Nephron progenitor cell (in vitro differentiated cells): ENCODE data around the gene FAM78A.

Source experiments
- DNase-seq: peaks from one replicate; pipeline ENCODE4 v3.0.0; 2021
- H3K27ac Mint-ChIP-seq: 2 replicates; pipeline ENCODE4 v1.8.0; 2021; ENCODE audit warnings: mild to moderate bottlenecking, moderate library complexity, mixed read lengths
- H3K27me3 Mint-ChIP-seq: 2 replicates; pipeline ENCODE4 v1.8.0; 2021; ENCODE audit warnings: mild to moderate bottlenecking, low read depth, mixed read lengths; ENCODE audit not compliant: poor library complexity
- H3K36me3 Mint-ChIP-seq: 2 replicates; pipeline ENCODE4 v1.8.0; 2021; ENCODE audit warnings: low read depth, mixed read lengths
- H3K4me1 Mint-ChIP-seq: 2 replicates; pipeline ENCODE4 v1.8.0; 2021; ENCODE audit warnings: mixed read lengths
- H3K4me3 Mint-ChIP-seq: 2 replicates; pipeline ENCODE4 v1.8.0; 2021; ENCODE audit warnings: mild to moderate bottlenecking, moderate library complexity, mixed read lengths
- H3K9me3 Mint-ChIP-seq: 2 replicates; pipeline ENCODE4 v1.8.0; 2021; ENCODE audit warnings: mild to moderate bottlenecking, moderate library complexity, mixed read lengths
- CTCF ChIP-seq: fragments of 200-600 bp; sonication (generic); IDR thresholded peaks from 2 replicates; pipeline ENCODE4 v1.5.0; 2021; ENCODE audit warnings: antibody characterized with exemption

The FAM78A gene

DNA sequence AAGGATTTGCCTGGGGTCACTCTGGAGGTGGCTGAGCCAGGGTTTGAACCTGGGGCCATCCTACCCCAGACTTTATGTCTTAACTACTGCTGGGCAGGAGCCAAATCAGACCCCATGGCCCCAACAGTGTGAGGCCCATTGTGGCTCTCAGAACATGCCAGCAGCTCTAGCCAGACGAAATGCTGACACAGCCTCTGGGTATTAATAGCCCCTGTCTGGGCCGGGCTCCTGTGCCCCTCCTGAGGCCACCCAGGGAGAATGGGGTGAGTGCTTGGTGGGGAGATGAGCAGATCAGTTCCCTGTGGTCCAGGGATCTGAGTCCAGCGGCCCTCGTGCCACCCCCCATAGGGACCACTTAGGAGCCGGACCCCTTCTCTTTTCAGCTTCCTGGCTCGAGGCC, 11.0 kb upstream of the FAM78A start:
- Mint-ChIP-seq H3K36me3 (no peaks in the 10 kb centered on the region), H3K9me3 (no peaks in the 10 kb centered on the region), H3K27me3 (peaks cover 17% of the 10 kb centered on the region), H3K27ac (no peak overlapping the region), H3K4me3 (no peak overlapping the region), H3K4me1 (peaks cover 24% of the 10 kb centered on the region)
- TF ChIP-seq CTCF, result no peak
- DNase-seq, result no peak

DNA sequence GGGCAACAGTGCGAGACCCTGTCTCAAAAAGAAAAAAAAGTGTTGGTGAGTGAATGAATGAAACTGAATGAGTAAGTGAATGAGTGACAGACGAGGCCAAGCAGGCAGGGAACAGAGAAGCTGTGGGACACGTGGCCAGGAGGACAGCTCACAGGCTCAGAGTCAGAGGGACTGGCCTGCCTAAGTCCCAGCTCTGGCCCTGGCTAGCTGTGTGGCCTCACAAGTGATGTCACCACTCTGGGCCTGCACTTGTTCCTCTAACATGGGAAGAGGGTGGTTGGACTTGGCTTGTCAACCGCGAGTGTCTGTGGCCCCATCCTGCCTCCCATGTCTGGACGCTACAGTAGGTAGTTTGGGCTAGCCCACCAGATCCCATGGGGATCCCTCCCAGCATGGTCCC, 8.5 kb upstream of the FAM78A start:
- no peak for DNase-seq
- peaks cover 25% of the 10 kb centered on the region for H3K4me1 Mint-ChIP-seq
- H3K9me3 Mint-ChIP-seq, result no peaks in the 10 kb centered on the region
- no peaks in the 10 kb centered on the region for H3K36me3 Mint-ChIP-seq
- no peak overlapping the region for H3K4me3 Mint-ChIP-seq
- TF ChIP-seq CTCF, result no peak
- no peak overlapping the region for H3K27ac Mint-ChIP-seq
- peaks cover 34% of the 10 kb centered on the region for H3K27me3 Mint-ChIP-seq

GRCh38 chr9:131282688-131283422, 6.5 kb upstream of the FAM78A start:
- no peak overlapping the region for H3K27ac Mint-ChIP-seq
- no peak for TF ChIP-seq CTCF
- no peaks in the 10 kb centered on the region for H3K9me3 Mint-ChIP-seq
- H3K4me3 Mint-ChIP-seq, result peak overlapping the region; percentile 49
- DNase-seq, result peak; percentile 81
- H3K4me1 Mint-ChIP-seq, result peaks cover 23% of the 10 kb centered on the region
- peaks cover 43% of the 10 kb centered on the region for H3K27me3 Mint-ChIP-seq
- no peaks in the 10 kb centered on the region for H3K36me3 Mint-ChIP-seq

- Mint-ChIP-seq H3K27me3 (peaks cover 43% of the 10 kb centered on the region), H3K4me1 (peaks cover 21% of the 10 kb centered on the region)
Observed at GRCh38 chr9:131282175-131282574, 5.9 kb upstream of the FAM78A start.

DNA sequence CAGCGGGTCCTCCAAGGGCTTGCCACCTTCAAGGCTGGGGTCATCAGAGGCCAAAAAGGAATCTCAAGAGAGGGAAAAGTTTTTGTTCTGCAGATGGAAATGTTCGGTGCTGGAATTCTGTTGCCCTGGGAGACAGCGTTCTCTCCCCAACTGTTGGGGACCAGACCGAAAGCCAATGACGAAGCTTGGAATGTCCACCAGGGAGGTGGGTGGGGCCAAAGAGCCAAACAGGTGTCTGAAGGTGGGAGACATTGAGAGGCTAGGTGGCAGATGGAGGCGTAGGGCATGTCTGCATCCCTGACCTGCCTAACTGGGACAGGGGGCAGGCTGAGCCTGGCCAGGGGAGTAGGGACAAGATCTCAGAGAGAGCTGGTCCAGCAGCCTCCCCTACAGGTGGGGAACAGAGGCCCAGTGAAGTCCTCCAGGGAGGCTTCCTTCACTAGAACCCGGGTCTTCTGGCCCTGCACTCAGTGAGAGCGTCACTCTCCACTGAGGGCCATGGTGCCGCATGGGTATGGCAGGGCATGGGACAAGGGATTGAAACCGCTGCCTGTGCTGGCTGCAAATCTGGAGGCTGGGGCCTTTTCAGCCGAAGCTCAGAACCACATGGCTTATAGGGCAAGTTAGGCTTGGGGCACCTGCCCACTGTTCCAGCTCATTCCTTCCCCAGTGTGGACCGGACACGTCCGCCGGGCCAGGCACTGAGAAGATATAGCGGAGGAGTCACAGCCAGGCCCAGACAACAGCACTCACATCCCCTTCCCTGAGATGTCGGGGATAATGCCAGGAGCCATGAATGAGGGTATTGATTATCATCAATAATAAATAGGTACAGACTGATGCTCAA, 5.0 kb upstream of the FAM78A start:
- Mint-ChIP-seq H3K36me3 (no peaks in the 10 kb centered on the region), H3K27ac (no peak overlapping the region), H3K27me3 (peaks cover 46% of the 10 kb centered on the region), H3K4me3 (peak overlapping the region; percentile 75), H3K4me1 (peaks cover 22% of the 10 kb centered on the region), H3K9me3 (no peaks in the 10 kb centered on the region)
- no peak for TF ChIP-seq CTCF
- no peak for DNase-seq

More at GRCh38 chr9:131282175-131282574, 5.9 kb upstream of the FAM78A start:
- no peak for TF ChIP-seq CTCF
- H3K9me3 Mint-ChIP-seq, result no peaks in the 10 kb centered on the region
- H3K36me3 Mint-ChIP-seq, result no peaks in the 10 kb centered on the region
- DNase-seq, result no peak
- H3K4me3 Mint-ChIP-seq, result peak overlapping the region; percentile 75
- H3K27ac Mint-ChIP-seq, result no peak overlapping the region
